Measurements from ENCODE around the gene CPXM1.

The CPXM1 gene

DNA sequence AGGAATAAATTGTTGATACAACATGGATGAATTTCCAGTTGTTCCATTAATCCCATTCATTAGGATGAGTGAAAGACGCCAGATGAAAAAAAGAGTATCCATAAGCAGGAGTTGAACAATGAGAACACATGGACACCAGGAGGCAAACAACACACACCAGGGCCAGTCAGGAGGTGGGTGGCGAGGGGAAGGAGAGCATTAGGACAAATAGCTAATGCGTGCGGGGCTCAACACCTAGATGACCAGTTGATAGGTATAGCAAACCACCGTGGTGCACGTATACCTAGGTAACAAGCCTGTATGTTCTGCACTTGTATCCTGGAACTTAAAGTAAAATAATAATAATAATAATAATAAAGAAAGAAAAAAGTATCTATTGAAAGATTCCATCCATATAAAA, 28.9 kb upstream of the CPXM1 start:
- TF ChIP-seq TCF4 (CRISPR knock-in tag; IDR thresholded peaks at IDR 0.05; ENCODE audit: borderline replicate concordance), result no peak
- no peak for TF ChIP-seq ZNF70 (CRISPR knock-in tag; IDR thresholded peaks at IDR 0.05)
- TF ChIP-seq ESRRG (CRISPR knock-in tag; IDR thresholded peaks at IDR 0.05), result no peak
- TF ChIP-seq CSDC2 (CRISPR knock-in tag; IDR thresholded peaks at IDR 0.05), result no peak
- no peak for TF ChIP-seq ZFP3 (CRISPR knock-in tag; IDR thresholded peaks at IDR 0.05)
- TF ChIP-seq RARB (CRISPR knock-in tag; IDR thresholded peaks at IDR 0.05), result no peak
- ATAC-seq, result no peak

DNA sequence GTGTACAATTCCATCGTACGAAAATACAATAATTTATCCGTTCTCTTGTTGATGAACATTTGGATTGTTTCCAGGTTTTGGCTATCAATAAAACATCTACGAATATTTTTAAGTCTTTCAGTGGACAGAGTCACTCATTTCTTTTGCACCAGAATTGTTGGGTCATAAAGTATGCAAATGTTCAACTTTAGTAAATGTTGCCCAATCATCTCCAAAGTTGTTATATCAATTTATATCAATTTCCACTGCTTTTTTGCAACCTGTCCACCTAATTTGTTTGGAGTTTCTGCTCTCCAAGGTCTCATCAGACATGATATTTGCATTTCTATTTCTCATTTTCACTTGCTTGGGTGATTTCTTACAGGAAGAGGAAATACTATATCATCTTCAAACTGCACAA, 26.2 kb upstream of the CPXM1 start:
- no peak for ATAC-seq
- no peak for TF ChIP-seq SNAI2 (CRISPR knock-in tag; IDR thresholded peaks at IDR 0.05)
- no peak for TF ChIP-seq TCF4 (CRISPR knock-in tag; IDR thresholded peaks at IDR 0.05; ENCODE audit: borderline replicate concordance)
- TF ChIP-seq CSDC2 (CRISPR knock-in tag; IDR thresholded peaks at IDR 0.05), result no peak
- TF ChIP-seq ZNF8 (CRISPR knock-in tag; IDR thresholded peaks at IDR 0.05), result no peak
- TF ChIP-seq OSR1 (CRISPR knock-in tag; IDR thresholded peaks at IDR 0.05), result no peak
- TF ChIP-seq ISL1 (CRISPR knock-in tag; IDR thresholded peaks at IDR 0.05), result no peak
- TF ChIP-seq TOX (CRISPR knock-in tag; IDR thresholded peaks at IDR 0.05; ENCODE audit: borderline replicate concordance), result no peak
- TF ChIP-seq RARB (CRISPR knock-in tag; IDR thresholded peaks at IDR 0.05), result no peak
- TF ChIP-seq, protein P1, sequence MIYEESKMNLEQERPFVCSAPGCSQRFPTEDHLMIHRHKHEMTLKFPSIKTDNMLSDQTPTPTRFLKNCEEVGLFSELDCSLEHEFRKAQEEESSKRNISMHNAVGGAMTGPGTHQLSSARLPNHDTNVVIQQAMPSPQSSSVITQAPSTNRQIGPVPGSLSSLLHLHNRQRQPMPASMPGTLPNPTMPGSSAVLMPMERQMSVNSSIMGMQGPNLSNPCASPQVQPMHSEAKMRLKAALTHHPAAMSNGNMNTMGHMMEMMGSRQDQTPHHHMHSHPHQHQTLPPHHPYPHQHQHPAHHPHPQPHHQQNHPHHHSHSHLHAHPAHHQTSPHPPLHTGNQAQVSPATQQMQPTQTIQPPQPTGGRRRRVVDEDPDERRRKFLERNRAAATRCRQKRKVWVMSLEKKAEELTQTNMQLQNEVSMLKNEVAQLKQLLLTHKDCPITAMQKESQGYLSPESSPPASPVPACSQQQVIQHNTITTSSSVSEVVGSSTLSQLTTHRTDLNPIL (CRISPR knock-in tag; IDR thresholded peaks at IDR 0.05; ENCODE audit: low read depth), result no peak
- TF ChIP-seq, protein P2, sequence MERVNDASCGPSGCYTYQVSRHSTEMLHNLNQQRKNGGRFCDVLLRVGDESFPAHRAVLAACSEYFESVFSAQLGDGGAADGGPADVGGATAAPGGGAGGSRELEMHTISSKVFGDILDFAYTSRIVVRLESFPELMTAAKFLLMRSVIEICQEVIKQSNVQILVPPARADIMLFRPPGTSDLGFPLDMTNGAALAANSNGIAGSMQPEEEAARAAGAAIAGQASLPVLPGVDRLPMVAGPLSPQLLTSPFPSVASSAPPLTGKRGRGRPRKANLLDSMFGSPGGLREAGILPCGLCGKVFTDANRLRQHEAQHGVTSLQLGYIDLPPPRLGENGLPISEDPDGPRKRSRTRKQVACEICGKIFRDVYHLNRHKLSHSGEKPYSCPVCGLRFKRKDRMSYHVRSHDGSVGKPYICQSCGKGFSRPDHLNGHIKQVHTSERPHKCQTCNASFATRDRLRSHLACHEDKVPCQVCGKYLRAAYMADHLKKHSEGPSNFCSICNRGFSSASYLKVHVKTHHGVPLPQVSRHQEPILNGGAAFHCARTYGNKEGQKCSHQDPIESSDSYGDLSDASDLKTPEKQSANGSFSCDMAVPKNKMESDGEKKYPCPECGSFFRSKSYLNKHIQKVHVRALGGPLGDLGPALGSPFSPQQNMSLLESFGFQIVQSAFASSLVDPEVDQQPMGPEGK (CRISPR knock-in tag; IDR thresholded peaks at IDR 0.05; ENCODE audit: borderline replicate concordance), result no peak
- TF ChIP-seq ARNTL (CRISPR knock-in tag; IDR thresholded peaks at IDR 0.05; ENCODE audit: borderline replicate concordance, low read depth), result no peak
- TF ChIP-seq ZNF565 (CRISPR knock-in tag; conservative IDR thresholded peaks at IDR 0.05; ENCODE audit: low read depth), result no peak
- no peak for TF ChIP-seq GLIS3 (CRISPR knock-in tag; IDR thresholded peaks at IDR 0.05)
- TF ChIP-seq PPARA (CRISPR knock-in tag; IDR thresholded peaks at IDR 0.05; ENCODE audit: borderline replicate concordance), result no peak
- TF ChIP-seq ZC3H10 (CRISPR knock-in tag; IDR thresholded peaks at IDR 0.05), result no peak

DNA sequence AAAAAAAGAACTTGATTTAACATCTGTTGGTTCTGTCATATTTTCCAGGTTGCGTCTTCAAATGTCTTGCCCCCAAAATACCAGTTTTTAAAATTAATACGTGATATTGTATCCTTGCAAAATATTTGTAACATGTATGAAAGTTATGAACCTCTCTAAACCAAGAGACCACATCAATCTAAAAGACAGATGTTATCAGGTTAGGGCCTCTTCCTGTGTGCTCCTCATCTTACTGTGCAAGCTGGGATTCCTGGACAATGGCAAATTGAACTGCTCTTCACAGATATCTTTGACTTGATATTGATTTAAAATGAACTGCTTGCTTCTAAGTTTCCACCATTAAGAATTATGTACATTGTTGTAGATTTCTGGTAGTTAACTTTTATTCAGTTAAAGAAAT, 25.3 kb upstream of the CPXM1 start:
- ATAC-seq, result no peak
- TF ChIP-seq ZNF70 (CRISPR knock-in tag; IDR thresholded peaks at IDR 0.05), result no peak
- TF ChIP-seq OSR1 (CRISPR knock-in tag; IDR thresholded peaks at IDR 0.05), result no peak
- no peak for TF ChIP-seq ARNTL (CRISPR knock-in tag; IDR thresholded peaks at IDR 0.05; ENCODE audit: borderline replicate concordance, low read depth)
- TF ChIP-seq ISL1 (CRISPR knock-in tag; IDR thresholded peaks at IDR 0.05), result no peak
- TF ChIP-seq, protein P3, sequence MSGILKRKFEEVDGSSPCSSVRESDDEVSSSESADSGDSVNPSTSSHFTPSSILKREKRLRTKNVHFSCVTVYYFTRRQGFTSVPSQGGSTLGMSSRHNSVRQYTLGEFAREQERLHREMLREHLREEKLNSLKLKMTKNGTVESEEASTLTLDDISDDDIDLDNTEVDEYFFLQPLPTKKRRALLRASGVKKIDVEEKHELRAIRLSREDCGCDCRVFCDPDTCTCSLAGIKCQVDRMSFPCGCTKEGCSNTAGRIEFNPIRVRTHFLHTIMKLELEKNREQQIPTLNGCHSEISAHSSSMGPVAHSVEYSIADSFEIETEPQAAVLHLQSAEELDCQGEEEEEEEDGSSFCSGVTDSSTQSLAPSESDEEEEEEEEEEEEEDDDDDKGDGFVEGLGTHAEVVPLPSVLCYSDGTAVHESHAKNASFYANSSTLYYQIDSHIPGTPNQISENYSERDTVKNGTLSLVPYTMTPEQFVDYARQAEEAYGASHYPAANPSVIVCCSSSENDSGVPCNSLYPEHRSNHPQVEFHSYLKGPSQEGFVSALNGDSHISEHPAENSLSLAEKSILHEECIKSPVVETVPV (CRISPR knock-in tag; IDR thresholded peaks at IDR 0.05), result no peak
- TF ChIP-seq TCF4 (CRISPR knock-in tag; IDR thresholded peaks at IDR 0.05; ENCODE audit: borderline replicate concordance), result no peak
- TF ChIP-seq ZNF565 (CRISPR knock-in tag; conservative IDR thresholded peaks at IDR 0.05; ENCODE audit: low read depth), result no peak
- no peak for TF ChIP-seq ZFP3 (CRISPR knock-in tag; IDR thresholded peaks at IDR 0.05)
- TF ChIP-seq RARB (CRISPR knock-in tag; IDR thresholded peaks at IDR 0.05), result no peak
- no peak for TF ChIP-seq CSDC2 (CRISPR knock-in tag; IDR thresholded peaks at IDR 0.05)
- TF ChIP-seq ZFP30 (CRISPR knock-in tag; IDR thresholded peaks at IDR 0.05), result no peak
- TF ChIP-seq SNAI2 (CRISPR knock-in tag; IDR thresholded peaks at IDR 0.05), result no peak
- no peak for TF ChIP-seq PPARA (CRISPR knock-in tag; IDR thresholded peaks at IDR 0.05; ENCODE audit: borderline replicate concordance)
- no peak for TF ChIP-seq ZC3H10 (CRISPR knock-in tag; IDR thresholded peaks at IDR 0.05)
- TF ChIP-seq, protein P4, sequence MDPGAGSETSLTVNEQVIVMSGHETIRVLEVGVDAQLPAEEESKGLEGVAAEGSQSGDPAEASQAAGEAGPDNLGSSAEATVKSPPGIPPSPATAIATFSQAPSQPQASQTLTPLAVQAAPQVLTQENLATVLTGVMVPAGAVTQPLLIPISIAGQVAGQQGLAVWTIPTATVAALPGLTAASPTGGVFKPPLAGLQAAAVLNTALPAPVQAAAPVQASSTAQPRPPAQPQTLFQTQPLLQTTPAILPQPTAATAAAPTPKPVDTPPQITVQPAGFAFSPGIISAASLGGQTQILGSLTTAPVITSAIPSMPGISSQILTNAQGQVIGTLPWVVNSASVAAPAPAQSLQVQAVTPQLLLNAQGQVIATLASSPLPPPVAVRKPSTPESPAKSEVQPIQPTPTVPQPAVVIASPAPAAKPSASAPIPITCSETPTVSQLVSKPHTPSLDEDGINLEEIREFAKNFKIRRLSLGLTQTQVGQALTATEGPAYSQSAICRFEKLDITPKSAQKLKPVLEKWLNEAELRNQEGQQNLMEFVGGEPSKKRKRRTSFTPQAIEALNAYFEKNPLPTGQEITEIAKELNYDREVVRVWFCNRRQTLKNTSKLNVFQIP (CRISPR knock-in tag; IDR thresholded peaks at IDR 0.05; ENCODE audit: borderline replicate concordance, low read depth), result no peak
- TF ChIP-seq, protein P1 (CRISPR knock-in tag; IDR thresholded peaks at IDR 0.05; ENCODE audit: low read depth), result no peak

Data from SK-N-SH treated with all-trans-retinoic acid at 6 μM for 48 hours (cell line).